Type B pancreatic cell (in vitro differentiated cells): Measurements from ENCODE around the gene COL19A1. TPM values are rescaled to one million over a fixed set of nuclear protein-coding genes. Genes with fewer than 3 reads are reported as not detected.

Source experiments
- DNase-seq: peaks from one replicate; pipeline ENCODE4 v3.0.0; 2021; ENCODE audit warnings: mixed read lengths; ENCODE audit not compliant: unreplicated experiment; ENCODE audit errors: extremely low spot score
- H3K27ac Mint-ChIP-seq: 2 replicates; pipeline ENCODE4 v1.8.0; 2021; ENCODE audit warnings: mild to moderate bottlenecking, mixed read lengths
- H3K27me3 Mint-ChIP-seq: 2 replicates; pipeline ENCODE4 v1.8.0; 2021; ENCODE audit warnings: mixed read lengths
- H3K36me3 Mint-ChIP-seq: 2 replicates; pipeline ENCODE4 v1.8.0; 2021; ENCODE audit warnings: mixed read lengths
- H3K4me1 Mint-ChIP-seq: one replicate; pipeline ENCODE4 v1.8.0; 2021; ENCODE audit warnings: mixed read lengths; ENCODE audit not compliant: unreplicated experiment
- H3K4me3 Mint-ChIP-seq: 2 replicates; pipeline ENCODE4 v1.8.0; 2021; ENCODE audit warnings: mild to moderate bottlenecking, mixed read lengths
- H3K9me3 Mint-ChIP-seq: 2 replicates; pipeline ENCODE4 v1.8.0; 2021; ENCODE audit warnings: mixed read lengths
- total RNA-seq: library from RNA; stranded (reverse); gene quantifications from 2 replicates; pipeline ENCODE4 v1.2.1, GENCODE V29; 2021; ENCODE audit warnings: low replicate concordance
- TF ChIP-seq, protein P1 (sequence below): fragments of 200-600 bp; sonication (generic); conservative IDR thresholded peaks from 2 replicates; pipeline ENCODE4 v1.5.0; 2021; ENCODE audit warnings: antibody characterized with exemption, mild to moderate bottlenecking

COL19A1 gene
- total RNA-seq, 1 donor from 2014 or later = 1.6 TPM

GRCh38 chr6:69873291-69873690, 6.9 kb downstream of the COL19A1 start:
- TF ChIP-seq, protein P1, sequence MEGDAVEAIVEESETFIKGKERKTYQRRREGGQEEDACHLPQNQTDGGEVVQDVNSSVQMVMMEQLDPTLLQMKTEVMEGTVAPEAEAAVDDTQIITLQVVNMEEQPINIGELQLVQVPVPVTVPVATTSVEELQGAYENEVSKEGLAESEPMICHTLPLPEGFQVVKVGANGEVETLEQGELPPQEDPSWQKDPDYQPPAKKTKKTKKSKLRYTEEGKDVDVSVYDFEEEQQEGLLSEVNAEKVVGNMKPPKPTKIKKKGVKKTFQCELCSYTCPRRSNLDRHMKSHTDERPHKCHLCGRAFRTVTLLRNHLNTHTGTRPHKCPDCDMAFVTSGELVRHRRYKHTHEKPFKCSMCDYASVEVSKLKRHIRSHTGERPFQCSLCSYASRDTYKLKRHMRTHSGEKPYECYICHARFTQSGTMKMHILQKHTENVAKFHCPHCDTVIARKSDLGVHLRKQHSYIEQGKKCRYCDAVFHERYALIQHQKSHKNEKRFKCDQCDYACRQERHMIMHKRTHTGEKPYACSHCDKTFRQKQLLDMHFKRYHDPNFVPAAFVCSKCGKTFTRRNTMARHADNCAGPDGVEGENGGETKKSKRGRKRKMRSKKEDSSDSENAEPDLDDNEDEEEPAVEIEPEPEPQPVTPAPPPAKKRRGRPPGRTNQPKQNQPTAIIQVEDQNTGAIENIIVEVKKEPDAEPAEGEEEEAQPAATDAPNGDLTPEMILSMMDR = no peak
- DNase-seq = no peak
- H3K27me3 Mint-ChIP-seq = peaks cover 23% of the 10 kb centered on the region
- H3K4me1 Mint-ChIP-seq = no peaks in the 10 kb centered on the region
- no peak overlapping the region for H3K27ac Mint-ChIP-seq
- H3K9me3 Mint-ChIP-seq = no peaks in the 10 kb centered on the region
- H3K36me3 Mint-ChIP-seq = no peaks in the 10 kb centered on the region
- no peak overlapping the region for H3K4me3 Mint-ChIP-seq

DNA sequence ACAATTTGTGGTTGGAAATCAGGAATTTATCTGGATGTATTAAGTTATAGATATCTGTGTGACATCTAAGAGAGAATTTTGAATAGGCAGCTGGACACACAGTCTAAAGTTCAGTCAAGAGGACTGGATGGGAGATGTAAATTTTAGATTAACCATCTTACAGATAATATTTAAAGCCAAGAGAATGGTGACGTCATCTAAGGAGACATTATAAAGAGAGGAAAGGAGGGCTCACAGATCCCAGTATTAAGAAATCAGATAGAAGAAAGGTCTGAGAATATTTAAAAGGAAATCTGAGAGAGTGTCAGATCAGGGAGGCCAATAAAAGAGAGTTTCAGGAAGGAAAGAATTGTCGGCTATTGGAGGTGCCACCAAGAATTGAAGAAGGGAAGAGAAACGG, 9.4 kb downstream of the COL19A1 start:
- H3K9me3 Mint-ChIP-seq = no peaks in the 10 kb centered on the region
- TF ChIP-seq, protein P1 = no peak
- H3K4me1 Mint-ChIP-seq = no peaks in the 10 kb centered on the region
- no peak for DNase-seq
- no peak overlapping the region for H3K27ac Mint-ChIP-seq
- H3K36me3 Mint-ChIP-seq = no peaks in the 10 kb centered on the region
- H3K4me3 Mint-ChIP-seq = no peak overlapping the region
- H3K27me3 Mint-ChIP-seq = peaks cover 3% of the 10 kb centered on the region

GRCh38 chr6:69878795-69879194, 12.4 kb downstream of the COL19A1 start:
- no peaks in the 10 kb centered on the region for H3K4me1 Mint-ChIP-seq
- no peaks in the 10 kb centered on the region for H3K36me3 Mint-ChIP-seq
- H3K27me3 Mint-ChIP-seq = no peaks in the 10 kb centered on the region
- DNase-seq = no peak
- TF ChIP-seq, protein P1 = no peak
- H3K9me3 Mint-ChIP-seq = no peaks in the 10 kb centered on the region
- H3K4me3 Mint-ChIP-seq = no peak overlapping the region
- H3K27ac Mint-ChIP-seq = no peak overlapping the region

- Mint-ChIP-seq H3K27ac (no peak overlapping the region), H3K4me3 (no peak overlapping the region), H3K27me3 (no peaks in the 10 kb centered on the region), H3K9me3 (no peaks in the 10 kb centered on the region), H3K4me1 (no peaks in the 10 kb centered on the region), H3K36me3 (no peaks in the 10 kb centered on the region)
- TF ChIP-seq, protein P1 = no peak
- DNase-seq = no peak
These were observed 14.2 kb downstream of the COL19A1 start for GRCh38 chr6:69880601-69881000.

GRCh38 chr6:69881322-69882151, 15.2 kb downstream of the COL19A1 start:
- TF ChIP-seq, protein P1 = no peak
- Mint-ChIP-seq H3K9me3 (no peaks in the 10 kb centered on the region), H3K27ac (no peak overlapping the region), H3K27me3 (no peaks in the 10 kb centered on the region), H3K36me3 (no peaks in the 10 kb centered on the region), H3K4me3 (no peak overlapping the region), H3K4me1 (no peaks in the 10 kb centered on the region)
- no peak for DNase-seq
